HCT116 (cell line): ENCODE measurements around the gene NOXA1. TPM values are rescaled to one million over a fixed set of nuclear protein-coding genes. Genes with fewer than 3 reads are reported as not detected.

Experiments used
- ATAC-seq: fragments of 200-7000 bp; cut with Tn5 transposase; 2 replicates; pipeline ENCODE4 v1.9.1; 2020; ENCODE audit warnings: mild to moderate bottlenecking, moderate library complexity
- BruUV-seq: library from RNA; stranded (reverse); fragments of 400-500 nt; replicated peaks from 2 replicates; lab custom pipeline; 2021; lab: Mats Ljungman, UMichigan
- CTCF ChIA-PET: fragments of 300-600 bp; sonication (Branson Sonifier 250); formaldehyde crosslinking; loops from one replicate; lab custom pipeline; 2021; ENCODE audit warnings: antibody characterized with exemption; lab: Charles Lee
- POLR2A ChIA-PET: fragments of 300-600, 350-600 bp; sonication (Branson Sonifier 250); formaldehyde crosslinking; loops from one replicate; lab custom pipeline; 2021; ENCODE audit warnings: antibody characterized with exemption; lab: Charles Lee
- RAD21 ChIA-PET, 2 experiments: fragments of 300-600 bp; sonication (Branson Sonifier 250); formaldehyde crosslinking; loops; one replicate each; lab custom pipeline; 2023; ENCODE audit warnings: low total read pairs in 2 of 2; ENCODE audit not compliant: uncharacterized antibody in 2 of 2, unreplicated experiment in 2 of 2, low non-redundant PET in 1 of 2; lab: Charles Lee
- DNase-seq: peaks from one replicate; pipeline ENCODE4 v3.0.0-alpha.2; 2010; ENCODE audit warnings: low read depth, low spot score
- H2AFZ ChIP-seq: fragments of 200-600 bp; shearing (Covaris generic), sonication (generic); 2 replicates; pipeline ENCODE4 v1.6.1; 2017; ENCODE audit warnings: low read depth, mixed run types, mixed read lengths, antibody characterized with exemption, low read length; ENCODE audit not compliant: poor library complexity, severe bottlenecking
- H3K27ac ChIP-seq: 2 replicates; pipeline ENCODE4 v1.5.1; 2012; ENCODE audit warnings: low read depth, low read length
- H3K27me3 ChIP-seq: fragments of 200-600 bp; sonication (generic); 2 replicates; pipeline ENCODE4 v1.6.1; 2016; ENCODE audit warnings: mixed run types, low read length, mixed read lengths; ENCODE audit not compliant: insufficient read depth
- H3K36me3 ChIP-seq, 2 experiments: fragments of 200-500 bp in 1 of 2; fragments of 200-600 bp in 1 of 2; sonication (Bioruptor generic) in 1 of 2; sonication (generic) in 1 of 2; 2 replicates each; pipeline versions ENCODE4 v1.5.1 to v1.6.1; 2014 to 2016; ENCODE audit warnings: low read length in 2 of 2, inconsistent platforms in 1 of 2, mixed read lengths in 1 of 2, mixed run types in 1 of 2; ENCODE audit not compliant: insufficient read depth in 2 of 2, control insufficient read depth in 1 of 2
- H3K4me1 ChIP-seq, 2 experiments: fragments of 200-600 bp in 1 of 2; sonication (generic) in 1 of 2; 2 replicates each; pipeline versions ENCODE4 v1.5.1 to v1.6.1; 2012 to 2017; ENCODE audit warnings: low read length in 2 of 2, inconsistent platforms in 1 of 2, mild to moderate bottlenecking in 1 of 2, mixed read lengths in 1 of 2, mixed run types in 1 of 2, moderate library complexity in 1 of 2; ENCODE audit not compliant: insufficient read depth in 2 of 2, control insufficient read depth in 1 of 2
- H3K4me2 ChIP-seq: fragments of 200-600 bp; sonication (generic); 2 replicates; pipeline ENCODE4 v1.6.1; 2017; ENCODE audit warnings: mixed run types, low read length, mixed read lengths
- H3K4me3 ChIP-seq, 2 experiments: fragments of 200-600 bp in 1 of 2; sonication (generic) in 1 of 2; replicated peaks in 1 of 2; 2 replicates each; pipeline ENCODE4 v1.5.1; 2011 to 2016; ENCODE audit warnings: low read length in 2 of 2, control low read depth in 1 of 2, low read depth in 1 of 2, mild to moderate bottlenecking in 1 of 2, mixed read lengths in 1 of 2, mixed run types in 1 of 2
- H3K79me2 ChIP-seq: fragments of 200-600 bp; sonication (generic); 2 replicates; pipeline ENCODE4 v1.6.1; 2017; ENCODE audit warnings: mild to moderate bottlenecking, mixed run types, low read length, moderate library complexity, mixed read lengths; ENCODE audit not compliant: insufficient read depth
- H3K9ac ChIP-seq: fragments of 200-600 bp; sonication (generic); 2 replicates; pipeline ENCODE4 v1.6.1; 2016; ENCODE audit warnings: low read length, mixed read lengths
- H3K9me2 ChIP-seq: fragments of 200-600 bp; sonication (generic), shearing (Covaris generic); 2 replicates; pipeline ENCODE4 v1.6.1; 2017; ENCODE audit warnings: mixed run types, mild to moderate bottlenecking, moderate library complexity; ENCODE audit not compliant: insufficient read depth
- H3K9me3 ChIP-seq, 2 experiments: fragments of 200-500 bp in 1 of 2; fragments of 200-600 bp in 1 of 2; sonication (Bioruptor generic) in 1 of 2; sonication (generic) in 1 of 2; 2 replicates each; pipeline ENCODE4 v1.6.1; 2014 to 2017; ENCODE audit warnings: low read length in 2 of 2, mixed read lengths in 2 of 2, inconsistent platforms in 1 of 2, low read depth in 1 of 2, mild to moderate bottlenecking in 1 of 2, mixed run types in 1 of 2, moderate library complexity in 1 of 2; ENCODE audit not compliant: control insufficient read depth in 1 of 2, insufficient read depth in 1 of 2
- H4K20me1 ChIP-seq: fragments of 200-600 bp; sonication (generic), shearing (Covaris generic); 2 replicates; pipeline ENCODE4 v1.6.1; 2017; ENCODE audit warnings: mixed run types, mild to moderate bottlenecking, moderate library complexity; ENCODE audit not compliant: insufficient read depth
- CBX3 ChIP-seq: IDR thresholded peaks from 2 replicates; pipeline ENCODE4 v1.6.1; 2012; ENCODE audit warnings: low read depth
- CEBPB ChIP-seq: IDR thresholded peaks from 2 replicates; pipeline ENCODE4 v1.6.1; 2012; ENCODE audit warnings: low read depth
- EZH2phosphoT487 ChIP-seq: fragments of 200-600 bp; IDR thresholded peaks from 2 replicates; pipeline ENCODE4 v1.6.1; 2018; ENCODE audit warnings: antibody characterized with exemption, borderline replicate concordance
- MAX ChIP-seq: IDR thresholded peaks from 2 replicates; pipeline ENCODE4 v1.6.1; 2012
- RAD21 ChIP-seq: IDR thresholded peaks from 2 replicates; pipeline ENCODE4 v1.6.1; 2012; ENCODE audit warnings: low read depth, mild to moderate bottlenecking
- SIN3A ChIP-seq: IDR thresholded peaks from 2 replicates; pipeline ENCODE4 v1.6.1; 2012; ENCODE audit warnings: low read depth
- SP1 ChIP-seq: IDR thresholded peaks from 2 replicates; pipeline ENCODE4 v1.6.1; 2012; ENCODE audit warnings: low read depth
- YY1 ChIP-seq: IDR thresholded peaks from 2 replicates; pipeline ENCODE4 v1.6.1; 2011; ENCODE audit warnings: low read length, low read depth, moderate library complexity, mild to moderate bottlenecking; ENCODE audit not compliant: insufficient replicate concordance; ENCODE audit errors: extremely low read depth
- ZNF274 ChIP-seq: fragments of 200-500 bp; sonication (Bioruptor generic); IDR thresholded peaks from 2 replicates; pipeline ENCODE4 v1.6.1; 2014; ENCODE audit warnings: mild to moderate bottlenecking, low read depth, low read length, inconsistent platforms
- intact Hi-C: fragments of 100-400 bp; cut with micrococcal nuclease; formaldehyde crosslinking; loops from 2 replicates; pipeline ENCODE4 v1.10.0; 2022
- total RNA-seq: library from RNA; stranded (reverse); gene quantifications from one replicate; pipeline ENCODE4 v1.2.1, GENCODE V29; 2021; ENCODE audit not compliant: unreplicated experiment

NOXA1 gene
- total RNA-seq, 1 experiment from 2014 or later: 13.2 TPM

DNA sequence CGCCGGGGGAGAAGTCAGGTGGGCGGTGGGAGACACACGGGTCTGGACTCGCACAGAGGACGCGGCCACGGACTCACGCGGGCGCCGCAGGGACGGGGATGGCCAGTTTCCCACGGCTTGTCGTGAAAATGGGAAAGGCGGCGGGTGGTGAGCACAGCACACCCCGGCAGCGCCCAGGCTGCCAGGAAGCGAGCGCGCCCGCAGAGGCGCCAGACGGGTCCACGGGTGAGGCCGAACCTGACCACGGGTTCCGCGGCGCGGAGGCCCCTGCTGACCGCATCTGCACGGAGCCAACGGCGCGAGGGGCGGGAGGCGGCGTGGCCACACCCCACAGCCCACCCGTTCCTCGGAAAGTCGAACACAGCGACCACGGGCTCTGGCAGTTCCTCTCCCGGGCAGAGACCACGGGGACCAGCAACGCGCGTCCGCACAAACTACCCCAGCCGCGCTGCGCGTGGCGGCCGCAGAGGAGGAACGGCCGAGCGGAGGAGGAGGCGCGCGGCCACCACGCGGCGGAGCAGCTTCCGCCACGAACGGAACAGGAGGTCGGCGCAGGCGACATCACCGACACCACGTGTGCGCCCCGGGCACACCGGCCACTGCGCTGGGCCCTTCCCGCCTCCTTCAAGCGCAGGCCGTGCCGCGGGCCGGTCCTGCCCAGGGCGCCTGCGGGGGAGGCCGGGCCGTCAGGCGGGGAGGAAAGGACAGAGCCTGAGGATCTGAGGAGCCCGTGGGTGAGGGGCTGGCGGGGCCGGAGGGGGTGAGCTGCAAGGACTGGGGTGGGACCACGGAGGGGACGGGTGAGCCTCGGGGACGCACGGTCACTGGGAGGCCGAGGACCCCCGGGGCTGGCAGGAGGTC, 5.8 kb upstream of the NOXA1 start:
- Histone ChIP-seq H3K79me2 (peaks cover 60% of the 10 kb centered on the region), H3K4me3 (no peak overlapping the region), H3K9ac (no peak overlapping the region), H3K4me2 (no peak overlapping the region), H2AFZ (no peak overlapping the region), H3K4me1 (peaks cover 26 to 34% of the 10 kb centered on the region in 2 experiments), H3K27me3 (no peaks in the 10 kb centered on the region), H4K20me1 (no peaks in the 10 kb centered on the region), H3K9me2 (no peaks in the 10 kb centered on the region), H3K27ac (no peak overlapping the region), H3K9me3 (no peaks in the 10 kb centered on the region), H3K36me3 (no peaks in the 10 kb centered on the region; a peak in 1 of 4 replicates)
- no peak for ATAC-seq
- DNase-seq: no peak
- no peak for TF ChIP-seq ZNF274
- no peak for TF ChIP-seq YY1
- no peak for TF ChIP-seq EZH2phosphoT487
- TF ChIP-seq SIN3A: no peak
- no peak for TF ChIP-seq CEBPB
- no peak for TF ChIP-seq RAD21
- TF ChIP-seq CBX3: no peak
- ChIA-PET CTCF (no interaction called here), RAD21 (no interaction called here), POLR2A (no interaction called here)
- BruUV-seq: no TSS peak
- intact Hi-C loops: no loop called here

GRCh38 chr9:137421838-137422603, 1.2 kb upstream of the NOXA1 start:
- ChIA-PET CTCF (interaction anchor here (2.1 kb wide), 1 partner anchor 22 kb away, joined by 10 read pairs; no protein-coding TSS in a partner anchor), POLR2A (interaction anchor here (2.1 kb wide), 1 partner anchor 9 kb away, joined by 10 read pairs; no protein-coding TSS in a partner anchor), RAD21 (no interaction called here)
- H2AFZ ChIP-seq: no peak overlapping the region
- no peaks in the 10 kb centered on the region; a peak in 1 of 4 replicates for H3K36me3 ChIP-seq
- DNase-seq (no peak), ATAC-seq (no peak)
- no peaks in the 10 kb centered on the region for H3K27me3 ChIP-seq
- H3K4me3 ChIP-seq: peak overlapping the region; percentile 60 to 79
- peak overlapping the region; percentile 71 for H3K9ac ChIP-seq
- H4K20me1 ChIP-seq: no peaks in the 10 kb centered on the region
- TF ChIP-seq ZNF274 (no peak), CBX3 (no peak), MAX (no peak), SP1 (no peak)
- peak overlapping the region; percentile 69 for H3K4me2 ChIP-seq
- H3K27ac ChIP-seq: peak overlapping the region; percentile 99
- H3K9me2 ChIP-seq: no peaks in the 10 kb centered on the region
- TSS peak; percentile 68 for BruUV-seq
- no peaks in the 10 kb centered on the region for H3K9me3 ChIP-seq
- intact Hi-C loops: loop anchor here (5.0 kb wide), 1 partner anchor 130 kb away; no protein-coding TSS in a partner anchor
- H3K79me2 ChIP-seq: peaks cover 40% of the 10 kb centered on the region
- H3K4me1 ChIP-seq: peaks cover 21 to 29% of the 10 kb centered on the region in 2 experiments
